Glomerular endothelial cell (primary cell): ENCODE data around the gene TNFRSF21. TPM values are rescaled to one million over a fixed set of nuclear protein-coding genes. Genes with fewer than 3 reads are reported as not detected.

Source experiments
- DNase-seq: peaks from one replicate; pipeline ENCODE4 v3.0.0-alpha.2; 2011; ENCODE audit warnings: low read depth, low spot score; ENCODE audit errors: extremely low read depth
- total RNA-seq: library from RNA; depleted of rRNA; stranded (reverse); fragments of >200 nt; gene quantifications from 2 replicates; pipeline ENCODE4 v1.2.3, GENCODE V29; 2015

TNFRSF21 gene
- total RNA-seq, 1 donor from 2014 or later, result 83.1 TPM

GRCh38 chr6:47182291-47182957 lies 127.3 kb downstream of the TNFRSF21 start:
- no peak for DNase-seq

- no peak for DNase-seq
These were observed 128.0 kb downstream of the TNFRSF21 start for GRCh38 chr6:47181681-47182080.

Other genes starting within 250 kb of the TNFRSF21 start
- 31.0 and 45.9 TPM in 2 replicates for gene CD2AP, start 167.9 kb upstream of the TNFRSF21 start, total RNA-seq